B cell (primary cell): Measurements from ENCODE around the gene EMP1. TPM values are rescaled to one million over a fixed set of nuclear protein-coding genes. Genes with fewer than 3 reads are reported as not detected.
A peak's percentile ranks its signal among the peaks of the same experiment; 100 is the strongest.

Source experiments
- ATAC-seq: fragments of 200-7000 bp; cut with Tn5 transposase; one replicate; pipeline ENCODE4 v1.10.0; 2021; ENCODE audit warnings: low read depth, mild to moderate bottlenecking, moderate number of reproducible peaks, moderate library complexity
- CTCF ChIA-PET: fragments of 350-600 bp; sonication (Branson Sonifier 250); formaldehyde crosslinking; loops from one replicate; lab custom pipeline; 2021; ENCODE audit warnings: antibody characterized with exemption, inconsistent platforms; lab: Charles Lee
- POLR2A ChIA-PET: fragments of 350-600 bp; sonication (Branson Sonifier 250); formaldehyde crosslinking; loops from one replicate; lab custom pipeline; 2021; ENCODE audit warnings: antibody characterized with exemption; lab: Charles Lee
- DNase-seq: peaks from one replicate; pipeline ENCODE4 v3.0.0; 2013
- H2AFZ ChIP-seq: 2 replicates; pipeline ENCODE4 v1.6.1; 2012; ENCODE audit warnings: mild to moderate bottlenecking, low read depth, low read length; ENCODE audit not compliant: insufficient read depth, poor library complexity, severe bottlenecking
- H3K27ac ChIP-seq, 2 donors: 1 replicate in 1 of 2; 2 replicates in 1 of 2; pipeline ENCODE4 v1.5.1; 2012 to 2013; ENCODE audit warnings: low read length in 2 of 2, mild to moderate bottlenecking in 2 of 2, moderate library complexity in 1 of 2
- H3K27me3 ChIP-seq, 4 experiments: fragments of 200-600 bp in 1 of 4; sonication (generic) in 1 of 4; replicated peaks in 1 of 4; 1 replicate in 2 of 4; 2 replicates in 2 of 4; pipeline versions ENCODE4 v1.6.1 to v1.7.0; 2013 to 2016; ENCODE audit warnings: low read length in 3 of 4, mild to moderate bottlenecking in 2 of 4, mixed read lengths in 1 of 4, moderate library complexity in 1 of 4; ENCODE audit not compliant: insufficient read depth in 4 of 4, control insufficient read depth in 3 of 4; ENCODE audit errors: control extremely low read depth in 1 of 4
- H3K36me3 ChIP-seq, 2 experiments: replicated peaks in 1 of 2; 1 replicate in 1 of 2; 2 replicates in 1 of 2; pipeline versions ENCODE4 v1.6.1 to v1.7.1; 2013; ENCODE audit warnings: low read length in 1 of 2; ENCODE audit not compliant: insufficient read depth in 2 of 2, control insufficient read depth in 1 of 2; ENCODE audit errors: control extremely low read depth in 1 of 2, extremely low read depth in 1 of 2
- H3K4me1 ChIP-seq, 2 donors: fragments of 200-600 bp in 1 of 2; sonication (generic) in 1 of 2; 1 replicate in 1 of 2; 2 replicates in 1 of 2; pipeline versions ENCODE4 v1.5.1 to v1.6.1; 2013 to 2017; ENCODE audit warnings: low read length in 2 of 2; ENCODE audit not compliant: control insufficient read depth in 2 of 2, insufficient read depth in 2 of 2
- H3K4me2 ChIP-seq: replicated peaks from 2 replicates; pipeline ENCODE3; 2012; ENCODE audit warnings: mild to moderate bottlenecking, low read depth, low read length; ENCODE audit not compliant: poor library complexity, severe bottlenecking
- H3K4me3 ChIP-seq, 5 experiments: fragments of 200-600 bp in 1 of 5; sonication (generic) in 1 of 5; 1 replicate in 3 of 5; 2 replicates in 2 of 5; pipeline versions ENCODE4 v1.5.1 to v1.7.0; 2011 to 2016; ENCODE audit warnings: low read length in 4 of 5, mild to moderate bottlenecking in 4 of 5, low read depth in 2 of 5, control low read depth in 1 of 5, moderate library complexity in 1 of 5; ENCODE audit not compliant: insufficient read depth in 1 of 5; ENCODE audit errors: control extremely low read depth in 1 of 5, extremely low read depth in 1 of 5
- H3K79me2 ChIP-seq: fragments of 200-600 bp; sonication (generic); one replicate; pipeline ENCODE4 v1.6.0; 2016; ENCODE audit warnings: low read length; ENCODE audit not compliant: control insufficient read depth, insufficient read depth
- H3K9ac ChIP-seq: fragments of 200-600 bp; sonication (generic); 2 replicates; pipeline ENCODE4 v1.6.1; 2017; ENCODE audit warnings: mild to moderate bottlenecking, low read length, moderate library complexity
- H3K9me3 ChIP-seq, 3 donors: one replicate each; pipeline versions ENCODE4 v1.6.1 to v1.7.1; 2013; ENCODE audit warnings: low read length in 2 of 3; ENCODE audit not compliant: control insufficient read depth in 2 of 3, insufficient read depth in 1 of 3; ENCODE audit errors: control extremely low read depth in 1 of 3
- H4K20me1 ChIP-seq: 2 replicates; pipeline ENCODE4 v1.6.0; 2012; ENCODE audit warnings: mild to moderate bottlenecking, low read length; ENCODE audit not compliant: insufficient read depth, control insufficient read depth, poor library complexity, severe bottlenecking
- H3K27ac Mint-ChIP-seq: one replicate; pipeline ENCODE4 v1.8.0; 2021; ENCODE audit warnings: mixed read lengths
- H3K27me3 Mint-ChIP-seq: one replicate; pipeline ENCODE4 v1.8.0; 2021; ENCODE audit warnings: mixed read lengths
- H3K4me1 Mint-ChIP-seq: one replicate; pipeline ENCODE4 v1.8.0; 2021; ENCODE audit warnings: mixed read lengths
- H3K4me3 Mint-ChIP-seq: one replicate; pipeline ENCODE4 v1.8.0; 2021; ENCODE audit warnings: mixed read lengths
- H3K9me3 Mint-ChIP-seq: one replicate; pipeline ENCODE4 v1.8.0; 2022; ENCODE audit warnings: mixed read lengths; ENCODE audit not compliant: insufficient read depth
- EZH2 ChIP-seq: IDR thresholded peaks from 2 replicates; pipeline ENCODE4 v1.6.1; 2012; ENCODE audit warnings: borderline replicate concordance, low read depth, mild to moderate bottlenecking, moderate library complexity, low read length; ENCODE audit not compliant: insufficient read depth, poor library complexity, severe bottlenecking
- WGBS: methylation state at CpG from one replicate; pipeline ENCODE4 v1.1.5; 2013; ENCODE audit warnings: missing lambda C conversion rate; ENCODE audit not compliant: insufficient coverage; 5-methylcytosine and 5-hydroxymethylcytosine counted together
- intact Hi-C: fragments of 100-400 bp; cut with micrococcal nuclease; formaldehyde crosslinking; loops from one replicate; pipeline ENCODE4 v1.10.0; 2022
- polyA plus RNA-seq: library from polyadenylated mRNA; depleted of rRNA; stranded (reverse); fragments of >200 nt; gene quantifications from 2 replicates; pipeline ENCODE4 v1.2.3, GENCODE V29; 2012
- total RNA-seq, 2 donors: library from RNA; stranded (reverse); fragments of 120-200 nt in 1 of 2; gene quantifications; 1 replicate in 1 of 2; 2 replicates in 1 of 2; pipeline versions ENCODE4 v1.2.3 to v1.2.4, GENCODE V29; 2013 to 2022
- TF ChIP-seq, protein P1 (sequence below): fragments of 200-600 bp; IDR thresholded peaks from one replicate; pipeline ENCODE4 v1.8.0; 2022; ENCODE audit warnings: antibody characterized with exemption, mild to moderate bottlenecking

EMP1 gene
- total and polyA plus RNA-seq, 2 donors (not counting 1 experiment from before 2014, with no cell fraction given): 0.07 to 0.64 TPM

DNA sequence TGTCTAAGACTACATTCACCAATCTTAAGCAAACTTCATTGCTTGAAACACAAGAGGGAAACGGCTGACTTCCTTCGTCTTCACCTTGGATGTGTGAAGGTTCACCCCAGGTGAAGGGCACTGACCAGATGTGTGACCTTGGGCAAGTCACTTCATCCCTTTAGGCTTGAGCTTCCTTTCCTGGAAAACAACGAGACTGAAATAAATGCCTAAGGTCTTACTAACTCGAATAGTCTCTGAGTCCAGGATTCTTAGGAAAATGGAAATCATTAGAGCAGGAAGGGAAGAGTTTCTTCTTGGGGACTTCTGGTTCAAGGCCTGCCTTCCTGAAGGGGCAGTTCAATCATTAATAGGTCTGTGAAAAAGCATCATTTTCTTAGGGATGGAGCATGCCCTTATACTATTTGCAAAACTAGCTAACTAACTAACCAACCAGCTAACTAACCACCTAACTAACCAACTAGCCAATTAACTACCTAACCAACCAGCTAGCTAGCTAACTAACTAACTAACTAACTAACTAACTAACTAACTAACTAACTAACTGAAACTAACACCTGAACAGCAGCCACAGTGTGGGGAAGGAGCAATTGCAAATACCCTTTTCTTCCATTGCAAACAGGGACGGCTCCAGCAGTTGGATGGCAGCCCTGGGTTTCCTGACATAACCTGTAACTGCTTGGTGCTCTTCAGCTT is 31.5 kb upstream of the EMP1 start:
- H3K27me3 Mint-ChIP-seq: peaks cover 10% of the 10 kb centered on the region
- 72% methylated on average over 5 of the region's 5 CpGs for WGBS
- CTCF ChIA-PET: interaction anchor here (1.0 kb wide), 1 partner anchor 63 kb away, joined by 3 read pairs; no protein-coding TSS in a partner anchor

GRCh38 chr12:13165617-13166041 is 30.9 kb upstream of the EMP1 start:
- Histone ChIP-seq H4K20me1 (no peaks in the 10 kb centered on the region), H3K9ac (no peak overlapping the region), H2AFZ (peak overlapping the region; percentile 35), H3K79me2 (no peaks in the 10 kb centered on the region), H3K4me3 (no peak overlapping the region), H3K27me3 (peaks cover 0 to 3% (median 0%) of the 10 kb centered on the region in 4 experiments), H3K27ac (no peak overlapping the region), H3K9me3 (peaks cover 0 to 7% (median 4%) of the 10 kb centered on the region in 3 donors), H3K36me3 (no peaks in the 10 kb centered on the region), H3K4me1 (peaks cover 10% of the 10 kb centered on the region in 2 donors), H3K4me2 (peak overlapping the region; percentile 41)
- ATAC-seq: peak; percentile 88
- Mint-ChIP-seq H3K4me3 (no peak overlapping the region), H3K4me1 (peaks cover 13% of the 10 kb centered on the region), H3K9me3 (no peaks in the 10 kb centered on the region), H3K27ac (no peak overlapping the region), H3K27me3 (peaks cover 13% of the 10 kb centered on the region)
- ChIA-PET CTCF (interaction anchor here (1.0 kb wide), 1 partner anchor 64 kb away, joined by 3 read pairs; no protein-coding TSS in a partner anchor), POLR2A (no interaction called here)
- WGBS: 0% methylated on average over 1 of the region's 3 CpGs
- intact Hi-C loops: no loop called here
- TF ChIP-seq, protein P1, sequence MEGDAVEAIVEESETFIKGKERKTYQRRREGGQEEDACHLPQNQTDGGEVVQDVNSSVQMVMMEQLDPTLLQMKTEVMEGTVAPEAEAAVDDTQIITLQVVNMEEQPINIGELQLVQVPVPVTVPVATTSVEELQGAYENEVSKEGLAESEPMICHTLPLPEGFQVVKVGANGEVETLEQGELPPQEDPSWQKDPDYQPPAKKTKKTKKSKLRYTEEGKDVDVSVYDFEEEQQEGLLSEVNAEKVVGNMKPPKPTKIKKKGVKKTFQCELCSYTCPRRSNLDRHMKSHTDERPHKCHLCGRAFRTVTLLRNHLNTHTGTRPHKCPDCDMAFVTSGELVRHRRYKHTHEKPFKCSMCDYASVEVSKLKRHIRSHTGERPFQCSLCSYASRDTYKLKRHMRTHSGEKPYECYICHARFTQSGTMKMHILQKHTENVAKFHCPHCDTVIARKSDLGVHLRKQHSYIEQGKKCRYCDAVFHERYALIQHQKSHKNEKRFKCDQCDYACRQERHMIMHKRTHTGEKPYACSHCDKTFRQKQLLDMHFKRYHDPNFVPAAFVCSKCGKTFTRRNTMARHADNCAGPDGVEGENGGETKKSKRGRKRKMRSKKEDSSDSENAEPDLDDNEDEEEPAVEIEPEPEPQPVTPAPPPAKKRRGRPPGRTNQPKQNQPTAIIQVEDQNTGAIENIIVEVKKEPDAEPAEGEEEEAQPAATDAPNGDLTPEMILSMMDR: no peak
- TF ChIP-seq EZH2: no peak
- DNase-seq: peak; percentile 50

More for the DNA sequence above, 31.5 kb upstream of the EMP1 start:
- H3K9me3 ChIP-seq: peaks cover 0 to 7% (median 4%) of the 10 kb centered on the region in 3 donors
- Mint-ChIP-seq H3K27ac (no peak overlapping the region), H3K9me3 (no peaks in the 10 kb centered on the region), H3K4me3 (no peak overlapping the region), H3K4me1 (peaks cover 13% of the 10 kb centered on the region)
- no peaks in the 10 kb centered on the region for H3K79me2 ChIP-seq
- H3K9ac ChIP-seq: no peak overlapping the region
- no peaks in the 10 kb centered on the region for H4K20me1 ChIP-seq
- intact Hi-C loops: loop anchor here (5.0 kb wide), 1 partner anchor 32 kb away; the partner anchor contains the start of gene EMP1
- H3K4me3 ChIP-seq: no peak overlapping the region
- H3K36me3 ChIP-seq: no peaks in the 10 kb centered on the region
- POLR2A ChIA-PET: no interaction called here
- ATAC-seq (no peak), DNase-seq (no peak)
- no peak for TF ChIP-seq EZH2
- TF ChIP-seq, protein P1: no peak
- H3K4me2 ChIP-seq: peak overlapping the region; percentile 41
- no peaks in the 10 kb centered on the region for H3K27me3 ChIP-seq
- H3K4me1 ChIP-seq: peaks cover 10% of the 10 kb centered on the region in 2 donors
- peak overlapping the region; percentile 35 for H2AFZ ChIP-seq
- no peak overlapping the region for H3K27ac ChIP-seq
